Endometrium (tissue), 2 donors: Measurements from ENCODE around the gene R3HDM2.

Experiments
- FAIRE-seq: peaks from 2 replicates; lab custom pipeline; 2012; peaks lifted over from hg19 to GRCh38; lab: Jason Lieb, UNC
- donor health status: control.
- donor health status: control.

The R3HDM2 gene

DNA sequence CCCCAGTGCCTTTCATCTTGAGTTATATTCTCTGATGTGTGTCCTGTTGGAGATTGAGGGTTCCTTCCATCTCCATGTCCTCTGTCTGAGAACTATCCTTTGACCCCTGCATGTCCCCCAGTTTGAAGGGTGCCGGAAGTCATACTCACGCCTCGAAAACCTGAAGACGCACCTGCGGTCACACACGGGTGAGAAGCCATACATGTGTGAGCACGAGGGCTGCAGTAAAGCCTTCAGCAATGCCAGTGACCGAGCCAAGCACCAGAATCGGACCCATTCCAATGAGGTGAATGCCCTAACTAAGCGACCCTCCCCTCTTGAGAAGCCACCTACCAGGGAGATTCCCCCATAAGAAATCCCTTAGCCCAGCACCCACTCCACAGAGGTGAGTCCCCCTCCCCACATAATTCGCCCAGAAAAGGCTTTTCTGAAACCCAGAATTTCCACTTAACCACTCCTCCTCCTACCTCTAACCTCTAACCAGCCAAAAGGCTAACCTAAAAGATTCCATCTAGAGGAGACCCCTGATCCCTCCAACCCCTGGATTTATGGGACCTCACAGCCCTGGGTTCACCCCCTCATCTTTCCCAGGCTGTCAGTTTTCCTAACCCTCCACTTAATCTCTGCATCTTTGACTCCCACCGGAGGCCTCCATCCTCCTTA is 36.5 kb upstream of the R3HDM2 start:
- no peak for FAIRE-seq

DNA sequence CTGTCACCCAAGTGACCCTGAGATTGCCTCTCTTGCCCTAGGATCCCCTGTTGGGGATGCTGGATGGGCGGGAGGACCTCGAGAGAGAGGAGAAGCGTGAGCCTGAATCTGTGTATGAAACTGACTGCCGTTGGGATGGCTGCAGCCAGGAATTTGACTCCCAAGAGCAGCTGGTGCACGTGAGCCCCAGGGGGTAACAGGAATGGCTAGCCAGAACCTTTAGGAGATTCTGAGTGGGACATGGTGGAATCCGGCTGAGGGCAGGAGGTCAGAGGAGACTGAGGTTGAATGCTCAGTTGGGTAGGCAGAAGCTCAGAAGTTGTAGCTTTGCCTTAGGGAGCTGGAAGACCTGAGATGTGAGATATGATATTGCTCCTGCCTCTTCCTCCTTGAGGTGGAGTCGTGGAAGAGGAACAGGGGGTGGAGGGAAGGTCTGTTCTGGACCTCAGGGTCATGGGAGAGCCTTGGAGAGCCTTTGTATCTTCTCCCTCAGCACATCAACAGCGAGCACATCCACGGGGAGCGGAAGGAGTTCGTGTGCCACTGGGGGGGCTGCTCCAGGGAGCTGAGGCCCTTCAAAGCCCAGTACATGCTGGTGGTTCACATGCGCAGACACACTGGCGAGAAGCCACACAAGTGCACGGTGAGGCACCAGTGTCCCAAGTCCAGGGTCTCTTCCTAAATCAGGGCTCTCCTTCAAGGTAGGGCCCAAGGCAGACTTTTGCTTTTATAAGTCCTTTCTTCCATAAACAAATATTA is 35.1 kb upstream of the R3HDM2 start:
- no peak for FAIRE-seq

DNA sequence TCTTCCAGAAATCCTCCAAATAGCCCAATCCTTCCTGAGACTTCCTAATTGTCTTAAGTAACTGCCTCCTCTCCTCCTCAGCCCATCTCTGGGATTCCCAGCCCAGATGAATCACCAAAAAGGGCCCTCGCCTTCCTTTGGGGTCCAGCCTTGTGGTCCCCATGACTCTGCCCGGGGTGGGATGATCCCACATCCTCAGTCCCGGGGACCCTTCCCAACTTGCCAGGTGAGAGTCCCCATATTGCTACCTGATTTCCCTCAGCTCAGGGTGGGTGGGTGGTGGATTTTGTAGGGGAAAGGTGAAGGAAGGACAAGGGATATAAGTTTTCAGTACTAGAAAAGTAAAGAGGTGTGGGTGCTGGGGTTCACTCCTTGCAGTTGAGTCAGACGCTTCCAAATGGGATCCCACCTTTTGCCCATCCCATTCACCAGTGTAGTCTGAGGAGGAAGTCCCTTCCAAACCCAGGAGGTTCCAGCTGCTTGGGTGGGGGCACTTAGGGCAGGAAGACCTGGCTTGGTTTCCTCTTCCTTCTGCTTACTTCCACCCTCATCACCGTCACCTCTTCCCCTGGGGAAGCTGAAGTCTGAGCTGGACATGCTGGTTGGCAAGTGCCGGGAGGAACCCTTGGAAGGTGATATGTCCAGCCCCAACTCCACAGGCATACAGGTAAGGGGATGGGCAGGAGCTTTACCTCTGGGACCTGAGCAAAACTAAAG is 34.3 kb upstream of the R3HDM2 start:
- FAIRE-seq, result no peak

DNA sequence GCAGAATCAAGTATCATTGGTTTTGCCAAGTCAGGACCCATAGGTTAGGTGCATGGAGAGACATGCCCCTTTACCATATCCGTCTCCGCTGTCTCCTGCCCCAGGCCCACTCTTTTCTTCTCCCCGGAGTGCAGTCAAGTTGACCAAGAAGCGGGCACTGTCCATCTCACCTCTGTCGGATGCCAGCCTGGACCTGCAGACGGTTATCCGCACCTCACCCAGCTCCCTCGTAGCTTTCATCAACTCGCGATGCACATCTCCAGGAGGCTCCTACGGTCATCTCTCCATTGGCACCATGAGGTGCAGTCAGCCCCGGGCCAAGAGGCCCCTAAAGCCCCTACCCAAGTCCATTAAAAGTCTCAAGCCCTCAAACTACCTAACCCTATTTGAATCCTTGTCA is 33.7 kb upstream of the R3HDM2 start:
- no peak for FAIRE-seq

DNA sequence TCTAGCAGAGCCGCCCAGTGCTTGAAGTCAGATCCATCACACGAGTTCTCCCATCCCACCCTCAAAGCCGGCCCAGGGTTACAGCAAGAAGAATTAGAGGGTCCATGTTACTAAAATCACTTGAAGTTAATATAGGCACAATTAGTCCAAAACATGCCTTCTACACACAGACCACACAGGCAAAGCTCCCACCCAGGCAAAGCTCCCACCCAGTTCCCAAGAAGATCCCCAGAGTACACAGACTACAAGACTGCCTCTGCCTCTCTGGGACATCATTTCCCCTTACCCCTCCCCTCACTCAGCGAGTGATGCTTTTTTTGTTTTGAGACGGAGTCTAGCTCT is 32.0 kb upstream of the R3HDM2 start:
- no peak for FAIRE-seq

DNA sequence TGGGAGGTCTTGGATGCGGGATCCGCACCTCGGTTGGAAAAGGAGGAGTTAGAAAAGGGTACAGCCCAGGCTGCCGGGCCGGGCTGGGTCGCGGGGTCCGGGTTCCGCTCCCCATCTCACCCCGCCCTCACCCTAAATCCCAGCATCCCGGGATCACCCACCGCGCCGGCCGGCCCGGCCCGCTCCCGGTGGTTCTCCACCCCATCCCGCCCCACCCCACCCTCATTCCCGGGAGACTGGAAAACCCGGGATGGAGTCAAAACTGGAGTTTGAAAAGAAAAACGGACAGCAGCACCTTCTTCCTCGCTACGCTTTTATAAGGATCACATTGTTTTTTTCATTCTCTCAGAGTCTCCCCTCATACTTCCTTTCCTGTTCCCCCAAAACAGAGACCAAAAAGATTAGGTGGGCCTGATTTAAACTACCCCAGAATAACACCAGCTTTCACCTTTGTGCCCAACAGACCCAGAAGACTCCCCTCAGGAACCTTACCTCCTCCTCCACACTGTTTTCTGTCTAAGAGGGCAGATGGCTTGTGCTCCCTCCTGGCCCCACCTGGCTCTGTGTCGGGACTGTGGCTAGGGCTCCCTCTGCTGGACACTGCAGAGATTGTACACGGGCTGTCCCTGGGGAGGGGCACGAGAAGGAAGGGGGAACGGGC is 31.5 kb upstream of the R3HDM2 start:
- FAIRE-seq, result no peak

DNA sequence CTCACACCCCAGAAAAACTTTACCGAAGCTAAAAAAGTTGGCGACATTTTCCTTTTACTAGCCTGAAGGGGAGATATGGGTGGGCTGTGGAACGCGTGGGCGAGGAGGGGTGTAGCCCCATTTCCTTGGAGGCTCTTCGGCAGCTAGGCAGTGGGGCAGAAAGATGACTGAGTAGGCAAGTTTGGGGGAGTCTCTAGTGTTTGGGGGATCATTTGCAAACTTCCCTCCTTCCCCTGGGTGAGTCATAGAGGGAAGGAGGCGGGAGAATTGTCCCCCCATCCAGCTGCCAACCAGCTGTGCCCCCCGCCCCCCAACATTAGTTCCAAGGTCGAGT is 31.0 kb upstream of the R3HDM2 start:
- no peak for FAIRE-seq

DNA sequence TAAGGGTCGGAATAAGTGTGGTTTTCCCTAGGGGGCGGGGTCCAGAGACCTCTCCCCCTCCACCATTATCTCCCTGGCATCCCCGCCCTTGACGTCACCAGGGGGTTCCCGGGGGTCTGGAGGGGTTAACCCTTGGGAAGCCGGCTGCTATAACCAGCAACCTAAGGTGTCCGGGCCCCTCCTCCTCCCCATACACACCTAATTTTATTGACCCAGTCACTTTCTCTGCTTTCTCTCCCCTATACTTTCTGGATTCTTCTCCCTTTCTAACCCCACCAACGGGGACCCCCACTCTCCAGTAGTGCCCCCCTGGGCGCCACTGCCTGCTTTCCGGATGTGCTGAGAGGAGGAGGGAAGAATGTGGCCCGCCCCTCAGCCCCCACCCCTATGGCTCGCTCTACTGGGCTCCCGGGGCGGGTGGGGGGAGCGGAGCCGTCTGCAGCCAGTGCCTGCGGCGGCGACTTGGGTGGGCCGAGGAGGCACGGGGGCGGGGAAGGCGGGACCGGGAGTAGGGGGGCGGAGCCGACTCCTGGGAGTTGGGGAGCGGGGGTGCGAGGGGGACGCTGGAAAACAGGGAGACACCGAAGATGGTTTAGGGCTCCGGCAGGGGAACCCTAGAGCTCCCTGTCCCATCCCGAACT is 30.6 kb upstream of the R3HDM2 start:
- FAIRE-seq, result no peak

DNA sequence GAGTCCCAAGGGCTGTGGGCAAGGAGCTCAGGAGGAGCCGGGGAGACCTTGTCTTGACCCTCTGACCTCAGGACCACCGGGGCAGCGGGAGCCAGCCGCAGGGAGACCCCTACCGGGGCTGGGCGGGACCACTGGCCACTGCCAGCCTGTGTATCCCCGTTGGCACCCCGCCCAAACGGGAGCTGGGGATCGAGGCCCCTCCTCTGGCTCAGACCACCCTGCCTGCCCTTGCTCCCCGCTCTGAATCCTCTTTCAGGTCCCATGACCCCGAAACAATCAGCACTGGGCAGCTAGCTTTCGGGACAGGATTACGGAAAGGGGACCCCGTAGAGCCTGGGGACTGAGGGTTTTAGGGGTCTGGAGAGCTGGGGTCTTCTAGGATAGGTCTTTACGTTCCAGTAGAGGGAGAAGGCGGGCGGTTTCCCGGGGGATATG is 30.0 kb upstream of the R3HDM2 start:
- FAIRE-seq, result no peak

DNA sequence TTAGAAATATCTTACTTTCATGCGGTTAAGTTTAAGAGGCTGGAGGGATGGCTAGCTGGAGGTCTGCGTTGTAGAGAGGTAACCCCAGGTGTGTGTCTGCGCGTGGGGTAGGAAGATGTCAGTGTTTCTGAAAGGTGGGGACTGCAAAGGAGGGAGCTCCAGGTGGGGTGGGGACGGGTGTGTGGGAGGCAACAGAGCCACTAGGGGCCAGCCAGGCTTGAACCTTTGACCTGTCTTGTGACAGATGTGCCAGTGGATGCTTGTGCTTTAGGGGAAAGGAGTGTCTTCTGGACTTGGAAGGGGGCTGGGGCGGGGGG is 29.6 kb upstream of the R3HDM2 start:
- FAIRE-seq, result no peak

DNA sequence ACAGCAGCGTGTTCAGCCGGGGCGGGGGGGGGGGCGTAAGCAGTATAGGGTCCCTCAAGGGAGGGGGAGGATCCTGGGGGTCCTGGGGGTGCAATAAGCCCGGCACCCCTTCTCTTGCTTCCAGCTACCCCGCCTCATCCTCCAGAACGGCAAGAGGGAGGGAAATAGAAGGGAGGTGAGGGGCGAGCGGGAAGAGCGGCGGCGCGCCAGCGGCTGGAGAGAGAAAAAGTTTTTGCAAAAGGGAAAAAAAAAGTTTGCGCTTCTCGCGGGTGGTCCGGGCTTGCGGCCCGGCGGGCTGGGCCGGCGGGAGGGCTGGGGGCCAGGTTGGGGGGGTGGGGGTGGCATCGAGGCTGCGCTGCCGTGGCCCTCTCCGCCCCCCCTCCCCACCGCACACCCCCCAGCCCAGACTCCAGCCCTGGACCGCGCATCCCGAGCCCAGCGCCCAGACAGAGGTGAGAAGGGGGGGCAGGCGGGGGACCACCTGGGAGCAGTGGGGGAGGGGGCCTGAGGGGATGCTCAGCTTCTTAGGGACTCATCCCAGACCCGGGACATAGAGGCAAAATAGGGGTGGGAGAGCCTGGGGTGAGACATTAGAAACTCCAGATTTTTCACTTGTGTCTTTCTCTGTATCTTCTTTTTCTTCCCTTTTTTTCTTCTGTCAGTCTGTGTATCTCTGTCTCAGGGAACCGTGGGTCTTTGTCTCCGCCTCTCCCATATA is 29.1 kb upstream of the R3HDM2 start, which contains the start of gene GLI1:
TSS of gene GLI1 (plus strand) at position 36 of the 718 bp plus-strand sequence. CDS start 3,907 bp downstream, outside the sequence.
- no peak for FAIRE-seq

DNA sequence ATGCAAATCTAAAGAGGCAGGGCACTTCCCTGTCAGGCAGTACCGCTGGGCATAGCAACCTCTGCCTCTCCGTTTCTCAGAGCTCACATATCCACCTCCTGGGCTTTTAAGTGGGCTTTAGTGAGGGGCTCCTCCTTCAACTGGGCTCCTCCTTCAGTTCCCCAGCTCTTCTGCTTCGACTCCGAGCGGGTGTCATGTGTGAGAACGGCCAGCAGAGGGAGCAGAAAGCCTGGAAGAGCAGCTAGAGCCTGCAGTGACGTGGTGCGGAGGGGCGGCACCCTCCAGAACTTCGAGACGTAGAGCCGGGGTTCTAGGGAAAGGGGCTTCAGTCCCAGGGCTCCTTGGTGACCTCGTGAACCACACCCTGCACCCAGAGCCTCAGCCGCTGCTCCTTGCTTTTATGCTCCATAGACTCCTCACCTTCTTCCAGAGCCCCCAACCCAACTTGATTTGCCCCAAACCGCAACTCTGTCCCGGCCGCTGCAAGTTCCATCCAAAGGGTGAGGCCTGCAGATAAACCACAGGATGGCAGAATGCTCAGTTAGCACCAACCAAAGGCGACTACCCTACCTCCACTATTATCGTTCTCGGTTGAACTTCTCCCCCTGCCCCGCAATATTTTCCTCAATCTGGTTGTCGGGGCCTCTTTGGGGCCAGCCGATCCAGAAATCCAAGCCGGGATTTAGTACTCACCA is 28.4 kb upstream of the R3HDM2 start:
- no peak for FAIRE-seq

DNA sequence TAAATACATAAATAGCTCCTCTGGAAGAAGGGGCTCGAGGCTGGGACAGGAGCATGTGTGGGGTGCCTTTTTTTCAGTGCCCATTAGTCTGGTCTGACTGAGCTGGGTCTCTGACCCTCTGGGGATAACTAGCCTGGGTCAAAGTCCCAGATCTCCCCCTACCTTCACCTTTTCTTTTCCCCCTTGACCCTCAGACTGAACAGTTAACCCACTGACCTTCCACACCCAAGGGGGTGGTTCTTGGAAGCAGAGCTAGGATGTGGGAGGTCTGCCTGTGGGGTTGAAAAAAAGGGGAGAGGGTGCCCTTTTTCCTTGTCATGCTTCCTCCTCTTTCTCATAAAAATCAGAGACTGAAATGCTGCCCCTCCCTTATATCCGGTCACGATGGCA is 27.8 kb upstream of the R3HDM2 start:
- no peak for FAIRE-seq

DNA sequence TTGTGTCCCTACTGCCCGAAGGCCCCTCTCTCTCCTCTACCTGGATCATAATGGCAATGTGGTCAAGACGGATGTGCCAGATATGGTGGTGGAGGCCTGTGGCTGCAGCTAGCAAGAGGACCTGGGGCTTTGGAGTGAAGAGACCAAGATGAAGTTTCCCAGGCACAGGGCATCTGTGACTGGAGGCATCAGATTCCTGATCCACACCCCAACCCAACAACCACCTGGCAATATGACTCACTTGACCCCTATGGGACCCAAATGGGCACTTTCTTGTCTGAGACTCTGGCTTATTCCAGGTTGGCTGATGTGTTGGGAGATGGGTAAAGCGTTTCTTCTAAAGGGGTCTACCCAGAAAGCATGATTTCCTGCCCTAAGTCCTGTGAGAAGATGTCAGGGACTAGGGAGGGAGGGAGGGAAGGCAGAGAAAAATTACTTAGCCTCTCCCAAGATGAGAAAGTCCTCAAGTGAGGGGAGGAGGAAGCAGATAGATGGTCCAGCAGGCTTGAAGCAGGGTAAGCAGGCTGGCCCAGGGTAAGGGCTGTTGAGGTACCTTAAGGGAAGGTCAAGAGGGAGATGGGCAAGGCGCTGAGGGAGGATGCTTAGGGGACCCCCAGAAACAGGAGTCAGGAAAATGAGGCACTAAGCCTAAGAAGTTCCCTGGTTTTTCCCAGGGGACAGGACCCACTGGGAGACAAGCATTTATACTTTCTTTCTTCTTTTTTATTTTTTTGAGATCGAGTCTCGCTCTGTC is 26.1 kb upstream of the R3HDM2 start:
- FAIRE-seq, result no peak

DNA sequence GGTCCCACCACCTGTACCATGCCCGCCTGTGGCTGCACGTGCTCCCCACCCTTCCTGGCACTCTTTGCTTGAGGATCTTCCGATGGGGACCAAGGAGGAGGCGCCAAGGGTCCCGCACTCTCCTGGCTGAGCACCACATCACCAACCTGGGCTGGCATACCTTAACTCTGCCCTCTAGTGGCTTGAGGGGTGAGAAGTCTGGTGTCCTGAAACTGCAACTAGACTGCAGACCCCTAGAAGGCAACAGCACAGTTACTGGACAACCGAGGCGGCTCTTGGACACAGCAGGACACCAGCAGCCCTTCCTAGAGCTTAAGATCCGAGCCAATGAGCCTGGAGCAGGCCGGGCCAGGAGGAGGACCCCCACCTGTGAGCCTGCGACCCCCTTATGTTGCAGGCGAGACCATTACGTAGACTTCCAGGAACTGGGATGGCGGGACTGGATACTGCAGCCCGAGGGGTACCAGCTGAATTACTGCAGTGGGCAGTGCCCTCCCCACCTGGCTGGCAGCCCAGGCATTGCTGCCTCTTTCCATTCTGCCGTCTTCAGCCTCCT is 25.4 kb upstream of the R3HDM2 start:
- FAIRE-seq, result no peak

DNA sequence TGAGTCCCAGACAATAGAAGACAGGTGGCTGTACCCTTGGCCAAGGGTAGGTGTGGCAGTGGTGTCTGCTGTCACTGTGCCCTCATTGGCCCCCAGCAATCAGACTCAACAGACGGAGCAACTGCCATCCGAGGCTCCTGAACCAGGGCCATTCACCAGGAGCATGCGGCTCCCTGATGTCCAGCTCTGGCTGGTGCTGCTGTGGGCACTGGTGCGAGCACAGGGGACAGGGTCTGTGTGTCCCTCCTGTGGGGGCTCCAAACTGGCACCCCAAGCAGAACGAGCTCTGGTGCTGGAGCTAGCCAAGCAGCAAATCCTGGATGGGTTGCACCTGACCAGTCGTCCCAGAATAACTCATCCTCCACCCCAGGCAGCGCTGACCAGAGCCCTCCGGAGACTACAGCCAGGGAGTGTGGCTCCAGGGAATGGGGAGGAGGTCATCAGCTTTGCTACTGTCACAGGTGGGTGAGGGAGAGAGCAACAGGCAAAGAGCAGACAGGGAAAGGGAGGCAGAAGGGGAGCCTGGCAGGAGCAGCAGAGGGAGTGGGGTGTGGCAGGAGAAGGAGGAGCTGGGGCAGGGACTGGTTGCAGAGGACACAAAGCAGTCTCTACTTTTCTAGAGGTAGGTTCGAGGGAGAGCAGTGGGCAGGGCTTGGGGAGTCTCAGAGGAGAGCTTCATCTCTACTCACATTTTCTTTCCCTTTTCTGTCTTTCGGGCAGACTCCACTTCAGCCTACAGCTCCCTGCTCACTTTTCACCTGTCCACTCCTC is 24.7 kb upstream of the R3HDM2 start:
- FAIRE-seq, result no peak

DNA sequence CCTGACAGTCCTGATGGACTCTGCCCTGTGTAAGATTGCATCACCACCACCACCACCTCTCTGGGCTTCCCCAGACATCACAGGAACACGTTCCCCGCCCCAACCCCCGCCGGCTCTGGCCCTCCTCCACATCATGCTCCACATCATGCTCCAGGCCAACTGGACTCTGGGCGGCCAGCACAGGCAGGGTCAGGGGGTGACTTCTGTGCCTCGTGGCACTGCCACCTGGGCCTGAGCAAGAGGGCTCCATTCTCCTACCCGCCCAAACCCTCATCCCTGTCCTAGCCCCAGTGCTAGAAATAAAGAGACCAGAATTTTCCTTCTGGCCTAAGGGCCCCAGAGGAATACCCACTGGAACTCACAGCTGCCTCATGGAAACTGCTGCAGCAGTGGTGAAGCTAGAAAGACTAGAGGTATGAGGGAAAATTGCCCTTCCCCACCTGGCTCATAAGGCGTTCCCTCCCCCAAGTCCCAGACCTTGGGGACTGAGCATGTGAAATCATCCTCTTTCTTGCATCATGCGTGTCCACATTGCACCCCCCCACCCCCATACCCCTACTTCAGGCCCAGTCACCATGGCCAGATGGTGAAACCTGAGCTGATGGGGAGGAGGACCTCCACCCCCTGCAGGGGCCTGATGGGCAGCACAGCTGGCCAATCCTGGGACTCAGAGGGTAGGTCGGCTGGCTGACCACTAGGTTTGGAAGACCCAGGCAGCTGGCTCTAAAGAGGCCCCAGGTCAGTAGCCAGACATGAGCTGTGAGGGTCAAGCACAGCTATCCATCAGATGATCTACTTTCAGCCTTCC is 23.9 kb upstream of the R3HDM2 start, which contains the start of gene INHBE:
TSS of gene INHBE (plus strand) at position 742 of the 808 bp plus-strand sequence. CDS start 230 bp downstream, outside the sequence.
- FAIRE-seq, result no peak

DNA sequence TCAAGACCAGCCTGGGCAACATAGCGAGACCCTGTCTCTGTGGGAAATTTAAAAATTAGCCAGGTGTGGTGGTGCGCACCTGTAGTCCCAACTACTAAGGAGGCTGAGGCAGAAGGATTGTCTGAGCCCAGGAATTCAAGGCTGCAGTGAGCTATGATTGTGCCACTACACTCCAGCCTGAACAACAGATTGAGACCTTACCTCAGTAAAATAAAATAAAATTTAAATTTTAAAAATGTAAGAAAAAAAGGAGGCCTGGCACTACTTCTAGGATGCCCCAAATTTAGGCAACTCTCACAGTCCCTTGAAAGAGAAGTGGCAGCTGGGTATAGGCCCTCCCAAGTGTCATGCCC is 23.3 kb upstream of the R3HDM2 start:
- FAIRE-seq, result no peak
